Activated naive CD8-positive, alpha-beta T cell treated with anti-CD3 and anti-CD28 coated beads, Interleukin-2, amount 50 U/mL, for 24 hours (primary cell): ENCODE data around the gene GSG1L2.

Experiments
- ATAC-seq: fragments of 150-1000 bp; cut with Tn5 transposase; one replicate; pipeline ENCODE4 v1.10.0; 2021
- DNase-seq: peaks from one replicate; pipeline ENCODE4 v3.0.0; 2021
- H3K27ac Mint-ChIP-seq: one replicate; pipeline ENCODE4 v1.8.0; 2021; ENCODE audit warnings: mild to moderate bottlenecking, mixed read lengths
- H3K27me3 Mint-ChIP-seq: one replicate; pipeline ENCODE4 v1.8.0; 2021; ENCODE audit warnings: mixed read lengths
- H3K36me3 Mint-ChIP-seq: one replicate; pipeline ENCODE4 v1.8.0; 2021; ENCODE audit warnings: low read depth, mixed read lengths
- H3K4me1 Mint-ChIP-seq: one replicate; pipeline ENCODE4 v1.8.0; 2021; ENCODE audit warnings: mixed read lengths
- H3K4me3 Mint-ChIP-seq: one replicate; pipeline ENCODE4 v1.8.0; 2021; ENCODE audit warnings: mild to moderate bottlenecking, moderate library complexity, mixed read lengths
- H3K9me3 Mint-ChIP-seq: one replicate; pipeline ENCODE4 v1.8.0; 2021; ENCODE audit warnings: mixed read lengths

Gene GSG1L2

DNA sequence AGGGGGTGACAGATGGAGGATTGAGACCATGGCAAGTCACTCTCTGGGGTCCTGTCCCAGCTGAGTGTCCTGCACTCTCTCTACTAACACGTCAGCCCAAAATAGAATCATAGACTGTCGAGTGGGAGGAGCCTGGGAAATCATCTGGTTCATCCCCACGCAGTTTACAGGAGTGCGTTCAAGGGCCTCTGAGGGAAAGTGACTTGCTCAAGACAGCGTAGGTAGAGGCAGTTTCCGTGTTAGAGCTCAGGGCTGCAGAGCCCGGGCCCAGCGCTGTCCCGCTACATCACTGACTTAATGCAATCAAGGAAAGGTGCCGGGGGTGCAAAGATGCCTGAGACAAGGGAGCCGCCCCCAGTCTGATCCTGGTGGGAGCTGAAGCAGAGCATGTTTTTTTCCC lies 10.3 kb downstream of the GSG1L2 start:
- no peaks in the 10 kb centered on the region for H3K4me1 Mint-ChIP-seq
- peaks cover 3% of the 10 kb centered on the region for H3K27me3 Mint-ChIP-seq
- DNase-seq (no peak), ATAC-seq (no peak)
- H3K27ac Mint-ChIP-seq: no peak overlapping the region
- H3K4me3 Mint-ChIP-seq: no peak overlapping the region
- H3K36me3 Mint-ChIP-seq: no peaks in the 10 kb centered on the region
- H3K9me3 Mint-ChIP-seq: no peaks in the 10 kb centered on the region

DNA sequence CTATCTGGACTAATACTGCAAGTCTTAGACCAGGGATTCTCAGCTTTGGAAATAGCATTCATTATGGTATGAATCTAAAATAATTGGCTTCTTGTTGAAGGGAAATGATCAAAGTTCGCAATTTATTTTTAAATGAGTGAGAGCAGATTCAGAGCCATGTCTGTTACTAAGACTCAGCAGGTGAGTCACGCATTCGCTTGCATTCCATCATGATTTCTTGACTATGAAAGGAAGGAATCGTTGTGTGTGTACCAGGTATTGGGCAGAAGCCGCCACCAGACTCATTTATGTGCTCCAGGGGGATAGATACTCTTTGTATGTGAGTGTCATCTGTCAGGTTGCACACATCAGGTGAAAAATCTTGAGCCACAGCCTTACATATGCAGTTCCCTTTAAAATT lies 10.8 kb downstream of the GSG1L2 start:
- peaks cover 3% of the 10 kb centered on the region for H3K27me3 Mint-ChIP-seq
- H3K4me1 Mint-ChIP-seq: no peaks in the 10 kb centered on the region
- no peak for DNase-seq
- H3K9me3 Mint-ChIP-seq: no peaks in the 10 kb centered on the region
- no peaks in the 10 kb centered on the region for H3K36me3 Mint-ChIP-seq
- no peak overlapping the region for H3K27ac Mint-ChIP-seq
- H3K4me3 Mint-ChIP-seq: no peak overlapping the region
- ATAC-seq: no peak

DNA sequence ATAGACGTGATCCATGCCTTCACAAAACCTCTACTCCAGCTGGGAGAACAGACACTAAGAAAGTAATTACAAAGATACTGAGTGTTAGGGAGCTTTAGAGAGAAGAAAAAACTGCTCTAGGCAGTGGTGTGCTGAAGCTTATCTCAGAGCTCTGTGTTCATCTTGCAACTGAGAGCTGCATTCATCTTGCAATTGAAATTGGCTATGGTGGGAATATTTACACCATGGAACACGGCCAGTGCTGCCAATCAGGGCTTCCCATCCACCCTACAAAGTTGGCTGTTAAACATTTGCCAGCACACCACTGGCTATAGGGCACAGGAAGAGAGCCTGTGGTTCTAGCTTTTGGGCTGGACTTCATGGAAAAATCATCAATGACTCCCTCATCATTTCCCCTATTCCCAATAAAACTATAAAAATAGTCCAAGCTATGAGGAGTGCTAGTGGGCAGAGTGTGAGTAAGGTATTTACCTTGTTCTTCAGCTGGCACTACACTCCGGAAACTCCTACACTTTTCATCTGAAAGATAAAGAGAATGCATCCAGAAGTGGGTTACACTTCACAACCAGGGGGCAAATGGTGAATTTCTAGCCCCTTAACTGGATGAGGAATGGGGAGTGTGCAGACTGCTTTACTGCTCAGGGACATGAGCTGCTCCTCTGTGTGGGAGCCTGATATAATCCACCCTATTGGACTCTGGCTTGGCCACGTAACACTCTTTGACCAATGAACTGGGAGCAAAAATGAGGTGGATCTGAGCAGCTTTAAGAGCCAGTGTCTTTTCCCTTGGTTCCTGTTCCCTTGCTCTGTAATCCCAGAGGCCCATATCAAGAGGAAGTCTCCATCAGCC lies 11.6 kb downstream of the GSG1L2 start:
- peaks cover 3% of the 10 kb centered on the region for H3K27me3 Mint-ChIP-seq
- no peak for DNase-seq
- no peaks in the 10 kb centered on the region for H3K4me1 Mint-ChIP-seq
- H3K27ac Mint-ChIP-seq: no peak overlapping the region
- H3K4me3 Mint-ChIP-seq: no peak overlapping the region
- H3K9me3 Mint-ChIP-seq: no peaks in the 10 kb centered on the region
- H3K36me3 Mint-ChIP-seq: no peaks in the 10 kb centered on the region
- no peak for ATAC-seq

DNA sequence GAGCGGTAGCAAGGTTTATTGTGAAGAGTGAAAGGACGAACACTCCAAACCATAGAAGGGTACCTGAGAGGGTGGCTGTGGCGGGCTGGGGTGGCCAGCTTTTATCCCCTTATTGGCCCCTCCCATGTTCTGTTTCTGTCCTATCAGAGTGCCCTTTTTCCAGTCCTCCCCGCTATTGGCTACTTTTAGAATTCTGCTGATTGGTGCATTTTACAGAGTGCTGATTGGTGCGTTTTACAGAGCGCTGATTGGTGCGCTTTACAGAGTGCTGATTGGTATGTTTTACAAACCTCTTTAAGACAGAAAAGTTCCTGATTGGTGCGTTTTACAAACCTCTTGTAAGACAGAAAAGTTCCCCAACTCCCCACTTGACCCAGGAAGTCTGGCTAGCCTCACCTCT lies 12.5 kb downstream of the GSG1L2 start:
- H3K36me3 Mint-ChIP-seq: no peaks in the 10 kb centered on the region
- no peak overlapping the region for H3K4me3 Mint-ChIP-seq
- H3K27me3 Mint-ChIP-seq: peaks cover 3% of the 10 kb centered on the region
- no peaks in the 10 kb centered on the region for H3K4me1 Mint-ChIP-seq
- H3K9me3 Mint-ChIP-seq: no peaks in the 10 kb centered on the region
- H3K27ac Mint-ChIP-seq: no peak overlapping the region
- ATAC-seq (no peak), DNase-seq (no peak)

DNA sequence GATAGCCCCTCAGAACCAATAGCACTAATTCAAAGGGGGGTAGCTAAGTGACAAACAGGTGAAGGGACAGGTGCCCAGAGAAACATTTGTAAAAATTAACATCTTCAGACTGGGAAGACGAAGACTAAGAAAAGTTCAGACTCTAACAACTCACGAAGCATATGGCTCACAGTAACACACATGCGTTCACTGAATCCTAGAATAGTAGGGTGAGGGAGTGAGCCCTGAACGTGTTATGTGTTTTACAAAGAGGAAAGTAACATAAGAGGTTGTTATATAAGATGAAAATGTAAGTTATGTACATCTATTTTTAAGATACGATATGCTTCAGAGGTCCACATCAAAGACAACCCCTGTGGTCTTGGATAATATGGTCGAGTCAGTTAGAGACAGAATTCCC lies 15.2 kb downstream of the GSG1L2 start:
- no peaks in the 10 kb centered on the region for H3K4me1 Mint-ChIP-seq
- ATAC-seq (no peak), DNase-seq (no peak)
- no peaks in the 10 kb centered on the region for H3K36me3 Mint-ChIP-seq
- H3K4me3 Mint-ChIP-seq: no peak overlapping the region
- no peaks in the 10 kb centered on the region for H3K9me3 Mint-ChIP-seq
- peaks cover 7% of the 10 kb centered on the region for H3K27me3 Mint-ChIP-seq
- H3K27ac Mint-ChIP-seq: no peak overlapping the region

DNA sequence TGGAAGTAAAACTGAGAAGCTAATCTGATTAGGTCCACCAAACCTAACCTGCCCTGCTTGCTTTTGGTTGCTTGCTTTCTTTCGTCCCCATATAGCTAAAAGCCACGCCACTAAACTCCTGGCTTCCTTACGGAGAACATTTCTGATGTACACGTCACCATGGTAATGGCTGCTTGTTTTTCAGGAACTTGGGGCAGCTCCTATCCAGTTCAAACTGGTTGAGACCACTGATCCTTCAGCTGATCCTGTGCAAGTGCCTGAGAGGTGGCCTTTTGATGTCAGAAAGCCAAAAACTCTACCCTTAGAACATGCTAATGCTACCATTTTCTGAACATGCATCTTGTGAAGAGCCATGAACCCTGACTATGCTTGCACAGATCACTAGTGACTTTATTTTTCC lies 16.1 kb downstream of the GSG1L2 start:
- Mint-ChIP-seq H3K27ac (no peak overlapping the region), H3K4me3 (no peak overlapping the region), H3K9me3 (no peaks in the 10 kb centered on the region), H3K27me3 (peaks cover 13% of the 10 kb centered on the region), H3K36me3 (no peaks in the 10 kb centered on the region), H3K4me1 (no peaks in the 10 kb centered on the region)
- no peak for ATAC-seq
- DNase-seq: no peak

DNA sequence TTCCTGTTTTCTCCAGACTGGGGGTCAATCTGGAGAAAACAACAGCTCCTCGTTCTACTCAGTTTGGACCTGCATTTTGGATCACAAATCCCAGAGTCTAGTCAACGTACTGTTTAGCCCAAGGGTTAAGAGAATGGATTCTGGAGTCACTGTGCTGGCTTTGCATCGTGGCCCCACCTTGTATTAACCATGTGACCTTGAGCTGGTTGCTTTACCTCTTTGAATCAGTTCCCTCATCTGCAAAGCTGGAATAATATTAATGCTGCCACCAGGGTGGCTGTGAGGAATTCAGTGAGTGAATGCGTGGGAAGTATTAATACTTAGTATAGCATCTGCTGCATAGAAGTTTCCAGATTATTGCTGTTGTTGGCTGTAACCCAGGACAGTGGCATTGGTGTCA lies 19.2 kb downstream of the GSG1L2 start:
- peaks cover 20% of the 10 kb centered on the region for H3K27me3 Mint-ChIP-seq

DNA sequence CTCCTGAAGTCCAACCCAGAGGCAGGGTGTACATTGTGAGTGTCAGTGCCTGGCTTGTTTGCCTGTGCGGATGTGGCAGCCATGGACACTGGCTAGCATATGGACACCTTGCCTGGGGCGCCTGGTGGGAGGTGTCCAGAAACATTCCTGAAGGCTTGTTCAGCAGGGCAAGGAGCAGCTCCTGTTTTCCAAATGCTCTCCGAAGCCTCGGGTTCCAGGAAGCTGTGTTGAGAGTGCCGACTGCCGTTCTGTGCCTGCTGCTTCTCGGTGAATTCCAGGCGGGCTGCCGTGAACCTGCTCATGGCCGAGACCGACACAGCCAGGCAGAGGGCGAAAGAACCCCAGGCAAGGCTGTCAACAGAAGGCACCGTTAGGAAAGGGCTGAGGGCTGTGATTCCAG lies 19.6 kb downstream of the GSG1L2 start:
- H3K4me3 Mint-ChIP-seq: no peak overlapping the region
- H3K27ac Mint-ChIP-seq: no peak overlapping the region
- no peak for DNase-seq
- H3K36me3 Mint-ChIP-seq: no peaks in the 10 kb centered on the region
- peaks cover 22% of the 10 kb centered on the region for H3K27me3 Mint-ChIP-seq
- H3K9me3 Mint-ChIP-seq: no peaks in the 10 kb centered on the region
- no peak for ATAC-seq
- no peaks in the 10 kb centered on the region for H3K4me1 Mint-ChIP-seq

More for the DNA sequence above, 19.2 kb downstream of the GSG1L2 start:
- Mint-ChIP-seq H3K36me3 (no peaks in the 10 kb centered on the region), H3K4me1 (no peaks in the 10 kb centered on the region), H3K9me3 (no peaks in the 10 kb centered on the region), H3K4me3 (no peak overlapping the region), H3K27ac (no peak overlapping the region)
- ATAC-seq (no peak), DNase-seq (no peak)

DNA sequence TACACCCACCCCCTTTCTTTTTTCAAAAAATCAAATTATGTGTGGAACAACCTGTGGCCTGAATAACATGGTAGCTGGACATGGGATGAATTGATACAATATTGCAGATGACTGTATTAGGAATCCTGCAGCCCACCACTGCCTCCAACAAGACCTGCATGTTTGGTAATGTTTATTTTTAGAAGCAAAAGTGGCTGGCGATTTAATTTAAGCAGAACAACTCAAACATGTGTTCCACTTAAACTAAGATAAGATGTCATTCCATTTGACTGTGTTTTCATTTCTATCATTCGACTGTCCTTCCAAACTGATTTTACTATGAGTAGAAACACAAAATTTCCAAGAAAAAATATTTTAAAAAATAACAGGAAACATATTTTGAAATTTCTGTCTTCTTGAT lies 20.4 kb downstream of the GSG1L2 start:
- no peak for ATAC-seq
- no peak overlapping the region for H3K4me3 Mint-ChIP-seq
- no peak overlapping the region for H3K27ac Mint-ChIP-seq
- DNase-seq: no peak
- no peaks in the 10 kb centered on the region for H3K36me3 Mint-ChIP-seq
- H3K4me1 Mint-ChIP-seq: no peaks in the 10 kb centered on the region
- H3K9me3 Mint-ChIP-seq: no peaks in the 10 kb centered on the region
- H3K27me3 Mint-ChIP-seq: peaks cover 22% of the 10 kb centered on the region

DNA sequence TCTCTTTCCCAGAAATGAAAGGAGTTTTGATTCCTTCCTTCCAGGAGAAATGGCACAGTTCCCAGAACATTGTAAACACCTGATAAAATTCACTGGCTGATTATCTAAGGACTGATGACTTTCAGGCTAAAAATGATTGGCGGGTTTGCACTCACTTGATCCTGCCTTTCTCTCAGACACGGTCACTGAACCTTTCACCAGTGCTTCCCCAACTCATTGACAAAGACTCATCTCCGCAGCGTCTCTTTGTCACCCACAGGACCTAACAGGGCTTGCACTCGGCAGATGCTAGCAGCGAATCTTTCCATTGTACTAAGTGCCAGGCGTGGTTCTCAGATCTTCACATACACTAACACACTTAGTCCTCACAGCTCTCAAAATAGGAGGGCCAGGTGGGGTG lies 23.2 kb downstream of the GSG1L2 start:
- no peaks in the 10 kb centered on the region for H3K9me3 Mint-ChIP-seq
- peaks cover 22% of the 10 kb centered on the region for H3K27me3 Mint-ChIP-seq
- H3K4me1 Mint-ChIP-seq: no peaks in the 10 kb centered on the region
- no peak overlapping the region for H3K27ac Mint-ChIP-seq
- DNase-seq: no peak
- H3K4me3 Mint-ChIP-seq: no peak overlapping the region
- no peaks in the 10 kb centered on the region for H3K36me3 Mint-ChIP-seq
- ATAC-seq: no peak

DNA sequence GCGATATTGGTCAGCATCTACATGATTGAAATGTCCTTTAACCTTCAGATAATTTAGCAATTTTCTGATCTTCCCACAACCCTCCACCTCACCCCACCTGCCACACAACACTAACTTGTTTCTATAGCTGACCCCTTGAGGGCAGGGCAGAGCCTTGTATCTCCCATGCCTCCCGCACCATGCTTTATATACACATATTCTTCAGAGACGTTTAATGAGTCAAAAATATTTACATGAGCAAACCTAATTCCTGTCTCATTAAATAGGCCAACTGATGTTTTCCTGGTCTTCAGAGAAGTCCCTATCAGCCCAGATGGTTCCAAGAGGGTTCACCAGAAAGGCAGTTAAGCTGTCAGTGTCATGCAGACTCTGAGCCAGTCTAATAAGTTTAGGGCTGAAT lies 23.9 kb downstream of the GSG1L2 start:
- Mint-ChIP-seq H3K27me3 (peaks cover 22% of the 10 kb centered on the region), H3K4me3 (no peak overlapping the region), H3K9me3 (no peaks in the 10 kb centered on the region), H3K36me3 (no peaks in the 10 kb centered on the region), H3K4me1 (no peaks in the 10 kb centered on the region), H3K27ac (no peak overlapping the region)
- ATAC-seq: no peak
- DNase-seq: no peak

DNA sequence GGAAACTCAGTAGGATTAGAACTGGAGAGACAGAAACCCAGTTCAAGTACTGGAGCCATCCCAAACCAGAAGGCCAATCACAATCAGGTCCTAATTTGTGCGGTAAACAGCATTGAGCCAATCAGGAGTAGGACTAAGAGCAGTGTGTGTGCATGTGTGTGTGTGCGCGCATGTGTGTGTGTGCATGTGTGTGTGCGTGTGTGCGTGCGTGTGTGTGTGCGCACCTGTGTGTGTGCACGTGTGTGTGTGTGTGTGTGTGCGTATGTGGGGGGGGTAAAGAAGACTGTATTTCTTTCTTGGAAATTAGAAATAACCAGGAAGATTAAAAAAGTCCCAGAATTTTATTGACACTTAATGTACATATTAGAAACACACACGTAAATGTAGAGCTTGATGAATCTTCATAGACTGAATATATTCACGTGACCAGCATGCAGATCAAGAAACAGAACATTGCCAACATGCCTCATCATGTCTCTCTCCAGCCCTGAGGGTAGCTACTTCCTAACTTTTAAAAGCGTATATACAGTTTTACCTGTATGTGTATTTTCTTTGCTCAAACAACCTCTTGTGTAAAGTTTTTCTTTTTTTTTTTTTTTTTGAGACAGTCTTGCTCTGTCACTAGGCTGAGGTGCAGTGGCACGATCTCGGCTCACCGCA lies 29.6 kb downstream of the GSG1L2 start:
- Mint-ChIP-seq H3K4me3 (no peak overlapping the region), H3K9me3 (no peaks in the 10 kb centered on the region), H3K36me3 (no peaks in the 10 kb centered on the region), H3K27me3 (peaks cover 3% of the 10 kb centered on the region), H3K4me1 (no peaks in the 10 kb centered on the region), H3K27ac (no peak overlapping the region)
- DNase-seq (no peak), ATAC-seq (no peak)

DNA sequence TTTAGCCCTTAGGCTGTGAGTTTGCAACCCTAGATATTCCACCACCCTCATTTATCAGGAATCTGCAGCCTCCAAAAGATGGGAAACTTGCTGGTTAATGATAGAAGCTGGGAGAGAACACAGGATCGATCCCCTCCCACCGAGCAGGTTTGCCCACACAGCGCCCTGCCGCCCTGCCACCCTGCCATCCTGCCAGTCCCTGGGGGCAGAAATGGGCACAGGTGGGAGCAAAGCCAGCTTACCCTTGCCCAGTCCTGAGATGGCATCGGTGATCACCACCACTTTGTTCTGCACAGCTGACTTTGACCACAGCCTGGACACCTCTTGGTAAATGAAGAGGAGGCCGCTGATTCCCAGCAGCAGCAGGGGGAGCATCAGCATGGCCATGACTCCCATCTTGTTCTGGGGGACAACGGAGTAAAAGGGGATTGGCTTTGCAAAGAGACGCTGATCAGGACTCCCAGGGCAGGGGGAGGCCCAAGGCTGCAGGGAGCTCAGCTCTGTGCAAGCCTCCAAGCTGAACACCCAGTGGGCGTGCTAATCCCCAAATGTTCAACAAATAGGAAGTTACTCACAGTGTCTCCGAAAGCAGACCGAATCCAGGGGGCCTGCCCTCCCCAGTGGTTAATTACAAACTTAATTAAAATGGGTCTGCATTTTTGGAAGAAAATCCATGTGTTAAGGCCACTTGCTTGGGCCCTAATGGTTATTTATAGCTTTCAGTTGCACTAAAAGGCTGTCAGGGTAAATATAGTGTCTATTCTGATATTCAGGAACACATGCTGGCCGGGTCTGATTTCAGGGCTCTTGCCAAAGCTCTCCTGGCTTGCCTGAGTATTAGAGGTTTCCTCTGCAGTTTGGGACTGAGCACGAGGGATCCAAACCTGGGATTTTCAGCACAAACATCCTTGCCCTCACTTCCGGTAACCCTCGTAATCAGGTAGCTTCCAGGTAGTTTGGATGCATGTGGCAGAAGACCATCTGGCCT lies 30.7 kb downstream of the GSG1L2 start, which contains the start of gene DHRS7C:
Gene DHRS7C, minus strand, starts transcription at position 704 of the 988 bp plus-strand sequence. Its CDS starts 308 bp downstream, at position 396.
- no peaks in the 10 kb centered on the region for H3K36me3 Mint-ChIP-seq
- no peaks in the 10 kb centered on the region for H3K9me3 Mint-ChIP-seq
- ATAC-seq (no peak), DNase-seq (no peak)
- H3K27ac Mint-ChIP-seq: no peak within 1 kb of the TSS
- H3K27me3 Mint-ChIP-seq: peaks cover 3% of the 10 kb centered on the region
- no peak within 1 kb of the TSS for H3K4me3 Mint-ChIP-seq
- H3K4me1 Mint-ChIP-seq: no peaks in the 10 kb centered on the region

DNA sequence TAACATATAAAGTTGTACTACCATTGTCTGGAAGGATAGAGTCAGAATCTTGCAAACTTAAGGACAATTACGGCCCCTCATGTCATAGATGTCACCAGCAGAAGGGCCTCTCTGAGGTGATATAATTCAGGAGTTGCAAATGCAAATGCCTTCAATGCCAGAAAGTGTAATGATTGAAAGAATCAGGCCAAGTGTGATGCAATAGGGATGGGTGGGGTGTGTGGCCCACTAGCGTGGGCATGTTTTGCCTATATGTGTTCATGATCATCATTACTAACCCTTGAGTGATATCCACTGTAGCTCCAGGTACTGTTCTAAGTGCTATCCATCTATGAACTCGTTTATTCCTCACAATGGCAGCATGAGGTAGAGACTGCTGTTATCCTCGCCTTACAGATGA lies 31.6 kb downstream of the GSG1L2 start:
- Mint-ChIP-seq H3K36me3 (no peaks in the 10 kb centered on the region), H3K27ac (no peak overlapping the region), H3K9me3 (no peaks in the 10 kb centered on the region), H3K4me1 (no peaks in the 10 kb centered on the region), H3K27me3 (peaks cover 3% of the 10 kb centered on the region), H3K4me3 (no peak overlapping the region)
- ATAC-seq (no peak), DNase-seq (no peak)
